GM12873 (cell line): Measurements from ENCODE around the gene SATB2.

Source experiments
- CTCF ChIP-seq: IDR thresholded peaks from 2 replicates; pipeline ENCODE4 v1.5.1; 2012; ENCODE audit warnings: low read depth, mild to moderate bottlenecking, moderate library complexity, low read length, control low read depth; ENCODE audit not compliant: insufficient read depth; ENCODE audit errors: missing control alignments

Gene SATB2

GRCh38 chr2:199464606-199465352 lies 7.0 kb upstream of the SATB2 start:
- TF ChIP-seq CTCF, result no peak

- no peak for TF ChIP-seq CTCF
Observed at GRCh38 chr2:199463708-199464605, 6.2 kb upstream of the SATB2 start.

GRCh38 chr2:199462956-199463692 lies 5.4 kb upstream of the SATB2 start:
- TF ChIP-seq CTCF, result peak; percentile 48

GRCh38 chr2:199462347-199462955 lies 4.7 kb upstream of the SATB2 start:
- no peak for TF ChIP-seq CTCF

- TF ChIP-seq CTCF, result no peak
Observed at GRCh38 chr2:199461711-199462346, 4.1 kb upstream of the SATB2 start.

GRCh38 chr2:199460846-199461710 lies 3.3 kb upstream of the SATB2 start:
- no peak for TF ChIP-seq CTCF
